HepG2 (cell line): ENCODE data around the gene ECD. TPM values are rescaled to one million over a fixed set of nuclear protein-coding genes. Genes with fewer than 3 reads are reported as not detected.

ENCODE experiments used
- AKNA ChIP-seq: sonication (generic); formaldehyde crosslinking; IDR thresholded peaks from 2 replicates; pipeline ENCODE4 v1.4.0; 2020; ENCODE audit warnings: missing genetic modification reagents, borderline replicate concordance
- ARID2 ChIP-seq: sonication (generic); formaldehyde crosslinking; IDR thresholded peaks from 2 replicates; pipeline ENCODE4 v1.8.1; 2022; ENCODE audit warnings: mild to moderate bottlenecking, missing genetic modification reagents, borderline replicate concordance
- BATF2 ChIP-seq: sonication (generic); formaldehyde crosslinking; IDR thresholded peaks from 2 replicates; pipeline ENCODE4 v1.8.0; 2022; ENCODE audit warnings: mild to moderate bottlenecking, missing genetic modification reagents, moderate library complexity
- ETV5 ChIP-seq: IDR thresholded peaks from 2 replicates; pipeline ENCODE4 v1.6.1; 2018; ENCODE audit warnings: missing biosample characterization, missing genetic modification reagents, inconsistent platforms, borderline replicate concordance
- NR2C2 ChIP-seq: sonication (generic); formaldehyde crosslinking; IDR thresholded peaks from 2 replicates; pipeline ENCODE4 v1.4.0; 2020; ENCODE audit warnings: missing genetic modification reagents, mild to moderate bottlenecking, moderate library complexity, borderline replicate concordance
- SAFB2 ChIP-seq: sonication (generic); formaldehyde crosslinking; IDR thresholded peaks from 2 replicates; pipeline ENCODE4 v1.5.1; 2020; ENCODE audit warnings: missing genetic modification reagents, low read depth, mild to moderate bottlenecking, borderline replicate concordance
- ZBTB14 ChIP-seq: sonication (generic); formaldehyde crosslinking; IDR thresholded peaks from 2 replicates; pipeline ENCODE4 v1.4.0; 2020; ENCODE audit warnings: missing genetic modification reagents
- ZNF234 ChIP-seq: sonication (generic); formaldehyde crosslinking; conservative IDR thresholded peaks from 2 replicates; pipeline ENCODE4 v1.5.1; 2020; ENCODE audit warnings: mild to moderate bottlenecking, missing genetic modification reagents
- ZNF549 ChIP-seq: sonication (generic); formaldehyde crosslinking; IDR thresholded peaks from 2 replicates; pipeline ENCODE4 v1.5.0; 2020; ENCODE audit warnings: missing genetic modification reagents
- polyA plus RNA-seq, 8 experiments: library from polyadenylated mRNA; depleted of rRNA in 3 of 8; stranded (reverse) in 7 of 8; unstranded in 1 of 8; fragments of >200 nt; fragmentation: Illumina TruSeq in 4 of 8; extraction: Trizol in 4 of 8; gene quantifications; 2 replicates each; pipeline versions ENCODE4 v1.2.1 to v1.2.3, GENCODE V29; 2011 to 2016; ENCODE audit warnings: low read depth in 4 of 8, missing spikeins in 1 of 8, mixed read lengths in 1 of 8; ENCODE audit not compliant: insufficient read depth in 1 of 8
- total RNA-seq, 5 experiments: library from RNA; depleted of rRNA; stranded (reverse); fragments of >200 nt; fragmentation: Illumina TruSeq; extraction: Trizol; gene quantifications; 2 replicates each; pipeline ENCODE4 v1.2.3, GENCODE V29; 2016; ENCODE audit warnings: low read depth in 1 of 5
- TF ChIP-seq, protein P1 (sequence below): sonication (generic); formaldehyde crosslinking; IDR thresholded peaks from 2 replicates; pipeline ENCODE4 v1.8.1; 2023; ENCODE audit warnings: missing genetic modification reagents, inconsistent platforms, borderline replicate concordance
- TF ChIP-seq, protein P2 (sequence below): sonication (generic); formaldehyde crosslinking; IDR thresholded peaks from 2 replicates; pipeline ENCODE4 v1.9.0; 2022; ENCODE audit warnings: missing genetic modification reagents, mild to moderate bottlenecking, borderline replicate concordance
- TF ChIP-seq, protein P3 (sequence below): sonication (generic); formaldehyde crosslinking; conservative IDR thresholded peaks from 2 replicates; pipeline ENCODE4 v1.4.0; 2020; ENCODE audit warnings: missing genetic modification reagents

Gene ECD
- total and polyA plus RNA-seq, 2 of the 13 experiments (the other 11 are each of a cell fraction or from before 2014, with no cell fraction given), result 21.5 to 27.6 TPM

DNA sequence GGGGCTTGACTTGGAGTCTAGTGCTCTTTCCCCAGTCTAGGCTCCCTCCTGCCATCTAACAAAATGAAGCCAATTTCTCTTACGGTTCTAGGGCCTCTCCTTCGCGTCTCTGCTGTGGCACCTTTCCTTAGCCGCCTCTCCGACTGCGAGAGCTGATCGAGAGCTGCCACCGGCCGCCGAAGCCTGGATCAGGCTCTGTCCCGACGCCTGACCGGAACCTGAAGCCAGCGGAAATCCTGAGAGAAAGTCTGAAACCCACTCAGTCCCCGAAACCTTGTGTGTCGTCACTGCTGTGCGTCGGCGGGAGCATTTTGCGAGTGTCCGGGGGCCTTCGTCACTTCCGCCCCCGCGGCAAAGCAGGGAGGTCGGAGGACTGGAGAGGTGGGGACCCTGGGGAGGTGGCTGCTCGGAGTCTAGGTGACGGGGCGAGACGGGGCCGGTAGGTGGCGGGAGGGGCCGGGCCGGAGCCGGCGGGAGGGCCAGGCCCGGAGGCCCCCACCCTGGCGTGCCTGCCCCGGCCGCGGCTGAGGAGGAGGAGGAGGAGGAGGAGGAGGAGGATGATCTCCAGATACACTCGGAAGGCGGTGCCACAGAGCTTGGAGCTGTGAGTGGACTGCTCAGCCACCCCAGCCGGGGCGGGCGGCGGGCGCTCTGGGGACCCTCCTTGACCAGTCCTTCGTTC is at the start of gene ECD, which contains the start of gene FAM149B1 (continued):
- TF ChIP-seq, protein P1, sequence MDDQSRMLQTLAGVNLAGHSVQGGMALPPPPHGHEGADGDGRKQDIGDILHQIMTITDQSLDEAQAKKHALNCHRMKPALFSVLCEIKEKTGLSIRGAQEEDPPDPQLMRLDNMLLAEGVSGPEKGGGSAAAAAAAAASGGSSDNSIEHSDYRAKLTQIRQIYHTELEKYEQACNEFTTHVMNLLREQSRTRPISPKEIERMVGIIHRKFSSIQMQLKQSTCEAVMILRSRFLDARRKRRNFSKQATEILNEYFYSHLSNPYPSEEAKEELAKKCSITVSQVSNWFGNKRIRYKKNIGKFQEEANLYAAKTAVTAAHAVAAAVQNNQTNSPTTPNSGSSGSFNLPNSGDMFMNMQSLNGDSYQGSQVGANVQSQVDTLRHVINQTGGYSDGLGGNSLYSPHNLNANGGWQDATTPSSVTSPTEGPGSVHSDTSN (CRISPR knock-in tag), result no peak
- TF ChIP-seq, protein P2, sequence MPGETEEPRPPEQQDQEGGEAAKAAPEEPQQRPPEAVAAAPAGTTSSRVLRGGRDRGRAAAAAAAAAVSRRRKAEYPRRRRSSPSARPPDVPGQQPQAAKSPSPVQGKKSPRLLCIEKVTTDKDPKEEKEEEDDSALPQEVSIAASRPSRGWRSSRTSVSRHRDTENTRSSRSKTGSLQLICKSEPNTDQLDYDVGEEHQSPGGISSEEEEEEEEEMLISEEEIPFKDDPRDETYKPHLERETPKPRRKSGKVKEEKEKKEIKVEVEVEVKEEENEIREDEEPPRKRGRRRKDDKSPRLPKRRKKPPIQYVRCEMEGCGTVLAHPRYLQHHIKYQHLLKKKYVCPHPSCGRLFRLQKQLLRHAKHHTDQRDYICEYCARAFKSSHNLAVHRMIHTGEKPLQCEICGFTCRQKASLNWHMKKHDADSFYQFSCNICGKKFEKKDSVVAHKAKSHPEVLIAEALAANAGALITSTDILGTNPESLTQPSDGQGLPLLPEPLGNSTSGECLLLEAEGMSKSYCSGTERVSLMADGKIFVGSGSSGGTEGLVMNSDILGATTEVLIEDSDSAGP (CRISPR knock-in tag), result peak; percentile 92; the same call in 1 of the 2 replicates
- TF ChIP-seq AKNA (CRISPR knock-in tag) (no peak), ZNF234 (CRISPR knock-in tag) (no peak), BATF2 (CRISPR knock-in tag) (no peak), SAFB2 (peak; percentile 72), ZNF549 (CRISPR knock-in tag) (no peak), NR2C2 (CRISPR knock-in tag) (peak; percentile 88), ETV5 (CRISPR knock-in tag) (peak; percentile 82; the same call in 1 of the 2 replicates), ZBTB14 (CRISPR knock-in tag) (no peak), ARID2 (peak; percentile 49; the same call in 1 of the 2 replicates)
- TF ChIP-seq, protein P3, sequence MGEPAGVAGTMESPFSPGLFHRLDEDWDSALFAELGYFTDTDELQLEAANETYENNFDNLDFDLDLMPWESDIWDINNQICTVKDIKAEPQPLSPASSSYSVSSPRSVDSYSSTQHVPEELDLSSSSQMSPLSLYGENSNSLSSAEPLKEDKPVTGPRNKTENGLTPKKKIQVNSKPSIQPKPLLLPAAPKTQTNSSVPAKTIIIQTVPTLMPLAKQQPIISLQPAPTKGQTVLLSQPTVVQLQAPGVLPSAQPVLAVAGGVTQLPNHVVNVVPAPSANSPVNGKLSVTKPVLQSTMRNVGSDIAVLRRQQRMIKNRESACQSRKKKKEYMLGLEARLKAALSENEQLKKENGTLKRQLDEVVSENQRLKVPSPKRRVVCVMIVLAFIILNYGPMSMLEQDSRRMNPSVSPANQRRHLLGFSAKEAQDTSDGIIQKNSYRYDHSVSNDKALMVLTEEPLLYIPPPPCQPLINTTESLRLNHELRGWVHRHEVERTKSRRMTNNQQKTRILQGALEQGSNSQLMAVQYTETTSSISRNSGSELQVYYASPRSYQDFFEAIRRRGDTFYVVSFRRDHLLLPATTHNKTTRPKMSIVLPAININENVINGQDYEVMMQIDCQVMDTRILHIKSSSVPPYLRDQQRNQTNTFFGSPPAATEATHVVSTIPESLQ (CRISPR knock-in tag), result 0 out of 2 replicates have a peak, but pooled peaks have one; percentile 48
